Measurements from ENCODE around the gene TBXAS1.

TBXAS1 gene

DNA sequence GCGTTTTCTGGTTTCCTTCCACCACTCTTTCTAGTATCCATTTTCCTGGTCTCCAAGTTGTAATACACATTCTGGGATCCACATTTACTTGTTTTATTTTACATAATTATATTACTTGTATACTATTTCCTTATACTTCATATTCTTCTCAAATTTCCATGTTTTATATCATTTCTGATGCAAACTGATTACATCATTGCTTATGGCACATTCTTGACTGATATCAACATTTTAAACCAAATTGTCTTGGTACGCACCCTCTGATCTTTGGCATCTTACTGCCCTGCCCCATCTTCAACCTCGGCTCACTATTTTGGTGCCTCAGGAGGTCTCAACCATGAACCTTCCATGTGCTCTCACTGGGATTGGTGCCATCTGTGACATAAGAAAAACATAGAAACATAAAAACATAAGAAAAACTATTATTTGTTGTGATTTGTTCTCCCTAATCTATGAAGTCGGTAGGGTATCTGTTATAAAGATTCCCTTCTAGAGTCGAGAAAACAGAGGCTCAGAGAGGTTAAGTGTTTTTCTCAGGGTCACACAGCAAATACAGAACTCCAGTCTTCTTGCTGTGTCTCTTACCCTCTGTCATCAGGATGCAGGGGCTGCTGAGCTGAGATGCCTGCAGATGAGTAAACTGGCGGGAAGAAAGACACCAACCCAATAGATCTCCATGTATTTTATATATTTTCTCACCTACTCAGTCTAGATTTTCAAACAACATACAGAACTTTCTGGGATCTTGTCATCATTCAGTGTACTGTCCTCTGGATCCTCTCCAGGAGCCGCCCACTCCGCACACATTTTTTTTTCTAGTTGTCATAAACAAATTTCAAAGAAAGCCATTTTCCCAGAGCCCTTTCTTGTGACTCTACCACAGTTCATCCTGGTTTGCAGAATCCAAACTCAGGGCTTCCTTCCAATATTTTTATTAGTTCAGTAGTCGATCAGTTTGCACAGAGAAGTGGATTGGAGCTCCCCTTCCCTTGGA is 154.2 kb downstream of the TBXAS1 start:
- no peak for DNase-seq (ENCODE audit: low spot score)

DNA sequence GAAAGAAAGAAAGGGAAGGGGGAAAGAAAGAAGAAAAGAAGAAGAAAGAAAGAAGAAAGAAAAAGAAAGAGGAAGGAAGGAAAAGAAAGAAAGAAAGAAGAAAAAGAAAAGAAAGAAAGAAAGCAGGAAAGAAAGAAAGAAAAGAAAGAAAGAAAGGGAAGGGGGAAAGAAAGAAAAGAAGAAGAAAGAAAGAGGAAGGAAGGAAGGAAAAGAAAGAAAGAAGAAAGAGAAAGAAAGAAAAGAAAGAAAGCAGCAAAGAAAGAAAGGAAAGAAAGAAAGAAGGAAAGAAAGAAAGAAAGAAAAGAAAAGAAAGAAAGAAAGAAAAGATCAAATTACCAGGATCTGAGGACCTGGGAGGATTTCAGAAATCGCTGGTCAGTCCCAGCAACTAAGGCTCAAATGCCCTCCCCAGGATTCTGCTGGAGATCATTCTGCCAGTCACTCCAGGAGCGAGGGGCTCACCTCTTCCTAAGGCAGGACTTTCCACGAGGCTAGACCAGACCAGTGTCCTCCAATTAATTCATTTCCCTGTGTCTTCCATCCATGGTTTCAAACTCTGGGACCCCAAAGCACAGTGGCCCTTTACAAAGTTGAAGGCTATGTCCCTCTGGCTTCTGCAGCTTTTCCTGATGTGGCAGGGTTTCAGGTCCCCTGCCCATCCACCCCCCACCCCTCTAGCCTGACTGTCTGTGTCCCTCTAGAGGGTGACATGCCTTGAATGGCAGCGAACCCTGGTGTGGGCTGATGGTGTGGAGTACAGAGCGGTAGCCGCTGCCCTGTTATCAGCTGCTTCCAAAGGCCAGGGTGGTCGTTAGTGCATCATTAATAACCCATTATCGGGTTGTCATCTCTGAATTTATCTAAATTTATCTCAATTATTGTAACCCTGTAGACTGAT is 155.8 kb downstream of the TBXAS1 start:
- no peak for DNase-seq (ENCODE audit: low spot score)

DNA sequence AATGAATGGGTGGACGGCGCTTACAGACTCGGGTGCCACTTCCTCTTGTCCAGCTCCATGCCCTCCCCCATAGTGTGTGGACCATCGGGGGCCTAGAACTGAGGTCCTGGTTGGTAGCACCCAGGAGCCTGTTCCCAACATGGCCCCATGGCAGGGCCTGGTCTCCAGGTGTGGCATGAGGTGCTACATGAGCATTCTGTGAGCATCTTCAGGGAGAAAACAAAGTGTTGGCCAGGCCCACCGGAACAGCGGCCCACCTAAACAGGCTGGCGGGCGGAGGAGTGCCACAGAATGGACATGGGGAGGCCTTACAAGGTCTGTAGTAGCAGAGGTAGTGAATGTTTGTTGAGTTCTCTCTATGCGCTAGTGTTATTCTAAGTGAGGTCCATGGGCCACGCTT is 156.7 kb downstream of the TBXAS1 start:
- DNase-seq (ENCODE audit: low spot score), result no peak

DNA sequence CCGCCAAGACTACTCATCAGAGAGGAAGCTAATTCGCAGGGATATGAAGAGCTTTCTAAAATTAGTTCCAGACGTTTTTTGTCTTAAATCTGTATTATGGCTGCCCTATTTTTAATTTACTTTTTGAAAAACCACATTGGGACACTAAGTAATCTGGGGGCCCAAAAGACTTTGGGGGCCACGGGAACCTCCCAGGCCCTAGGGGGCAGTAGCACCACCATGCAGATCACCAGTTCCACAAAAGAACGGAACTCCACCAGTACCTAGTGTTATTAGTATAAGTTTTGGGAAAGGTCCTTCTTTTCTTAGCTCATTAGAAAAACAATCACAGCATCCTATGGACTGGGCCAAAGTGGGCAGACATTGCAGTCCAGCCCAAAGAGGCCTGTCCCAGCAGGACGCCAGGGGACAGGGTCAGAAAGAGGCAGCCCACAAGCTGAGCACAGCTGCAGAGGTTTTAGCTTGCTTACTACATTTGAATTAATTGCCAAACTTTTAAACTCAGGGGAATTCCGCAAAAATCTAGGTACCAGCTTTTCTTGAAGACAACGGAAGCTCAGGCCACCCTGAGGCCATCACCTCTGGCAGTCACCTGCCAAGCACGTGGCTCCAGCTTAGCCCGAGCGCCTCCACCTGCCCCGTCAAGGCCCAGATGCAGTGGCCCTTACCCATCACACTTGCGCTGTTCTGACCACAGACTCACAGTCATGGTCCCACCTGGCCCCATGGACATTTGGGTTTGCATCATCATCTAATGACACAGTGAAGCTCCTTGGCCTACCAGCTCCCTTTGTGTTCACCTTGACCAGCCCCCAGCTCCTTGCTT is 158.8 kb downstream of the TBXAS1 start:
- no peak for DNase-seq (ENCODE audit: low spot score)

DNA sequence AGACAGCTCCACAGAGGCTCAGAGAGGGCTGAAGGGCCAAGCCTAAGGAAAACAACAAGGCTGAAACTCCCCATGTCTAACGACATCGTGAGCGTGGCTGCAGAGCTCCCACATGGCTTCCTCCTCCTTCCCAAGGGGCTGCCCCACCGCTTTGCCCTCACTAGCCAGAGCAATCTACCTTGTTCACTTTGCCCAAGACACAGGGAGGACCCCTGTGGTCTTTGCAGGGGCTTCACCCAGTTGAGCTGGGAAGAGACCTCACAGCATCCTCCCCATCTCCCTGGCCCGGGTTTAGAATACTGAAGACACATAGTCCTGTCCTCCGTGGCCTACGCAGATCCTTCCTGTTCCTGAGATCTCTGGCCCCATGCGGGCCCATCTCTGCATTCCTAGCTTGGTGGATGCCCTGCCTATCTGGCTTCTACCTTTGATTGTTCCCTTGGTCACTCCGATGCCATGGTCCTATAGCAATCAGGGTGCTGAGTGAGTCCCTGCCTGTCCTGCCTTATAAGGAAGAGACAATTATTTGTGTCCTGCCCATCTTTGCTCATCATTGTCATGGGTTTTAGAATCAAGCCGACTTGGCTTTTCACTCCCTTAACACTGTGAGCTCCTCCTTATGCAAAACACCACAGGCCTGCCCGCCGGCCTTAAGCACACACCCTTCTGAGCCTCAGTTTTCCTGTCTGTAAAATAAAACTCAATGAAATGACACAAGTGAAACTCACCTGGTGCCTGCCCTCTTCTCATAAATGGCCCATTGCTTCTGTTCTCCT is 160.5 kb downstream of the TBXAS1 start:
- DNase-seq (ENCODE audit: low spot score), result no peak

DNA sequence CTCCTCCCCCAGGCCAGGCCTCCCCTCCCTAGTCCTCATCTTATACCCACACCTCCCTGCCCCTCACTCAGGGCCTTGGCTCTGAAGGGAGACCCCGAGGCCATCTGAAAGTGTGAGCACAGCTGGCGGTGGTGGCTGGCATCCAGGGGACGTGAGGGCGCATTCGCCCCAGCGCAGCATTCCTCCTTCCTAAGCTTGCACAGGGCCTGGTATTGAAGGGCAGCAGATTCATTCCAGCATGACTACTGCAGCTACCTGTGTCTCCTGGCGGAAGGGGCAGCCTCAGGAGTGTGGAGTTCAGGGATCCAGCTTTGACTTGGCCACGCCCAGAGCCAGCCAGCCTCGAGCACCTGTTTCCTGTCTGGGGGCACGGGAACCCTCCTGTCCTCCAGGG is 161.1 kb downstream of the TBXAS1 start:
- DNase-seq (ENCODE audit: low spot score), result no peak

DNA sequence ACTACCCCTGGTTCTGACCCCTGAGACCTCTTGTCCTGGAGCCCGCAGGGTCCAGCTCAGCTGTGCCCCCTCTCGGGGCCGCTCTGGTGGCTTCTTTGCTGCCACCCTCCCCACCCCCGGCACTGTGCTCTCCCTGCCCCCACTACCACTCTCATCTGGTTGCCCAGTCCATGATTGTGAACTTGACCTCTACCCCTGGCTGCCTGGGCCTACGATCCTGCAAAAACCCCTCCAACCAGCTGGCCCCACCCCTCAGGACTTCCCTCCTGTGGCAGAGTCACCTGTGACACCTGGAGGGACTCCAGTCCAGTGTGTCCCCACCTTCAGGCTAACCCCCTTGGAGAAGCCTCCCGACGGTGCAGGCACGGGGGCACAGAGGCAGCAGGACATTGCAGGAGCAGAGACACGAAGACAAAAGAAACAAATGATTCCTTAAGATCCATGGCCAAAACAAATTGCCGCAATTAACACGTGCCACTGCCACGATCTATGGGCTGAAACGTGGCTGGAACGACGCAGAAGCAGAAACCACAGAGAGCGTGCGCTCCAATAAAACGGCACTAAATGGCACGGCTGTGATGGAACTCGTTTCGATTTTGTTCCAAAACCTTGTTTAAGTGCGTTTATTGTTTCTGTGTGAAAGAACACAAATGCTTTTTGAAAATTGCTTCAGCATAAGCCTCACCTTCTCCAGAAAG is 161.7 kb downstream of the TBXAS1 start:
- no peak for DNase-seq (ENCODE audit: low spot score)

DNA sequence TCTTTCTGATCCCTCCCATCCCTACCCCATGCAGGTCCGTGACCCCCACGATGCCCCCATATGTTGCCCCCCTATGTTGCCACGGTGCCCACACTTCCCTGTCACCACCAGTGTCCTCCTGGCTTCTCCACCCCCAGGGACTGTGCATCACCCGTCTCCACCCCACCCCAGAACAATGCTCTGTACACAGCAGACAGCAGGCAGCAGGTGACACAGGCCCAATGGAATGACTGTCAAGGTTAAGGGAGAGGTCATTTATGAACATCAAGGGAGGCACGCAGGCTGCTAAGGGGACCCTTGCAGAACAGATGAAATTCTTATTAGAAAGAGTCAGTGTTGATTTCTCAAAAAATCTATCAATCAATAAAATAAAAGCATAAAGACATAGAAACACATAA is 162.2 kb downstream of the TBXAS1 start:
- no peak for DNase-seq (ENCODE audit: low spot score)

DNA sequence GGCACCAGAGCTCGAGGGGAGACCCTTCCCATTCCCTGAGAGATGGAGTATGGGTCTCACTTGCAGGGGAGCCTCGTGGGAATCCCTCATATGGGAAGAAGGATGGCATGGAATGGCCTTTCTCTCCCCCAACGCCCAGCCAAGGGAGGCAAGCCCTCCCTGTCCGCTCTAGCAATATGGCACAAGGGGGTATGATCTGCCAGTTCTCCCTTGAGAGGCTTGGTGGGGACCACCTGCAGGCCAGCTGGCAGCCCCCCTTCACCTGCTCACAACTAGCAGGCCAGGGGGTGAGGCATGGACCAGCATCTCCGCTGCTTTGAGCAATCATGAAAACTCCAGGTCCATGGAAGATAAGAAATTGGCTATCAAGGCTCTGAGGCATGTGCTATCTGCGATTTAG is 162.8 kb downstream of the TBXAS1 start:
- DNase-seq (ENCODE audit: low spot score), result no peak

DNA sequence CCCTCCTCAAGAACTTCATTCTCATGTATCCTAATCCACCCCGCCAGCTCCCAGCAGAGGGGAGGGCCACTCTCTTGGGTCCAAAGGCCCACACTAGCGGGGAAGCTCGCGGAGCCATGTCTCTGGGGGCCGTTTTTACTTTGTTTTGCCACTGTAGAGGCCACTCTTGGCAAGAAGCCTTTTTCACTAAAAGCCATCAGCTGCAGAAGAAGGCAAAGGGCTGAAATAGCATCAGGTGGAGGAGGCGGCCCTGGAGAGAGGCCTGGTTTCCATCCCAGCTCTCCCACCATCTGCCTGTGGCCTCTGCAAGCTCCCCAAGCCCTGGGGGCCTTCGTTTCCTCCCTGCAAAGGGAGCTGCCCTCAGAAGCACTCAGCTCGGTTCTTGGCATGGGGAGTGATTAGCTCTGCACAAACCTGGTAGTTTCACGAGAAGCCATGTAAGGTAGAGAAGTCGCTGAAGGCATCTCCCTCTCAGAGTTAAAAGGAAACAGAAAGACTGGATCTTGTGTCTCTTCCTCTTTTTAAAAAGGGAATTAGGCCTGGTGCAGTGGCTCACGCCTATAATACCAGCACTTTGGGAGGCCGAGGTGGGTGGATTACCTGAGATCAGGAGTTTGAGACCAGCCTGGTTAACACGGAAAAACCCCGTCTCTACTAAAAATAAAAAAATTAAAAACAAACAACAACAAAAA is 163.4 kb downstream of the TBXAS1 start:
- DNase-seq (ENCODE audit: low spot score), result no peak

DNA sequence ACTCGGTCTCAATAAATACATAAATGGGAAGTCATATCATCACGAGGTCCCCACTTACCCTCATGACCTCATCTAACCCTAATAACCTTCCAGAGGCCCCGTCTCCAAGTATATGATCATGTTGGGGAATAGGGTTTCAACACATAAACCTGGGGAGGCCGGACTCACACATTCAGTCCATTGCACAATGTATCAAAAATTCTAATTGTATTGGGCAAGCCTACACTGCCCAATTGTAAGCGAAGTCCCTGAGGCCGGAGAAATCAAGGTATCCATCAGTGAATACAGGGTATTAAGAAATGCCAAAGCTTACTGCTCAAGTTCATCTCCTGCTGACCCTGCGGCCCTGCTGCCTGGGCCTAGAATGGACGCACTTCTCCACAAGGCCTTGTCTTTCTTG is 164.1 kb downstream of the TBXAS1 start:
- no peak for DNase-seq (ENCODE audit: low spot score)

DNA sequence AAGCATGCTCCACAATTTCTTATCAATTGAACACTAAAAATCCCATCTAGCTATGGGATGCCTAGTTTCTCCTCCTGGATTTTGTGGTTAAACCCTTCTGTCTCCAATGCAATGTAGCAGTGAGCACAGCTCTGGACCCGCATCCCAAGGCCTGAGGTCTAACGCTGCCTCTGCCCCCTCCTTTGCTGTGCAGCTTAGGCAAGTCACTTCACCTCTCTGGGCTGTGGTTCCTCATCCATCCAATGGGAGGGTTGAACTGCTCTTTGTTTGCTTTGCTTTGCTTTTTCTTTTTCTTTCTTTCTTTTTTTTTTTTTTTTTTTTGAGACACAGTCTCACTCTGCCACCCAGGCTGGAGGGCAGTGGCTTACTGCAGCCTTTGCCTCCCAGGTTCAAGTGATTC is 164.5 kb downstream of the TBXAS1 start:
- no peak for DNase-seq (ENCODE audit: low spot score)

DNA sequence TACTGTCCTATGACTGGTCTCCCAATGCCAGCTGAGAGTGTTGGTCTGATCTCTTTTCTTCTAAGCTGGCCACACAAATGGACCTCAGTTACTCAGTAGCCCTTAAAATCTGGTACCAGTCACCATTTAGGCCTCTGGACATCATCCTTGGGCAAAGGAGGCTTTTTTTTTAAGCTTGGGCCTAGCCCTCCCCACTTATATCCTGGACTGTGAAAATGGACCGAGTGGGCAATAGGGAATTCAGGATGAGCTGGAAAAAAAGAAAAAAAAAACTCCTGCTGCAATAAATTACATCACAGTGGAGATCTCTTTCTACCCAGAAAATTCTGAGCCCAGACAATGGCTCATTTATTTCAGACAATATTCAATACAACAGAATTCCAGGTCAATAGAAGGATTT is 165.3 kb downstream of the TBXAS1 start:
- no peak for DNase-seq (ENCODE audit: low spot score)

DNA sequence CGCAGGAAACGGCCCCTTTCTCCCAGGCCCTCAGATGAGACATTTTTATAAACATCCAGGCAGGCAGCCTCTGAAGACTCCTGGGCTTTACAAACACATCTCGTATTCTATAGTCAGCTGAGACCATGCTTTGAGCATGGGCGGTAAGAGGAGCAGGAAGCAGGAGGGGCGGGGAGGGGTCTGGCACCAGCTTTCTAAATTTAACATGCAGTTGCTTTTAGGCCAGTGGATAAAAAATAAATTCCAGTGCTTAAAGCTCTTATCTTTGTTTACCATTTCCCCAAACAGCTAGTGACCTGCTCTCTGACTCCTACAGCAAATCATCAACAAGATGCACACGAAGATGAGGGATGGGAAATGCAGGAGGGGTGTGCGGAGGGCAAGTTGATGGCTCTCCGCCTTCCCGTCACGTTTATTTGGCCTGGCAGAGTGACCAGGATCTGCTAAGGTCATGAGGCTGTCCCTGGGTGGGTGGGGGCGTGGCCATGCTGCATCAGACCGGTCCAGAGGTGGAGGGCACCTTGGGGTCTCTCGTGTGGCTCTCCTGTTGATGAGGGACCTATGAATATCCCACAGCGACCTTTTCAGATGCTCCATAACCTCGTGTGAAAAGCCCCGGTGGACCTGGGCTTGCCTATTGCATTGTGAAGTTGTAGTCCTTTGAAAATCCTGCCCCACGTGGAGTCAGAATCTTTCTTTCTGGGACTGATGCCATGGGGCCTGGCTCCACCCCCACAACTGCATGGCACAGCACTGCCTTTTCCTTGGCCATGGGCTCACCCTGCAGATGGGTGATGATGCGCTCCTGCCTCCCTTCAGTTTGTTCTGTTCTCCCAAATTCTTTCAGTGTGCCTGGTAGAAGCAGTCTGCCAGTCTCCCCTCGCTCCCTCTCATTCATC is 166.2 kb downstream of the TBXAS1 start:
- DNase-seq (ENCODE audit: low spot score), result no peak

DNA sequence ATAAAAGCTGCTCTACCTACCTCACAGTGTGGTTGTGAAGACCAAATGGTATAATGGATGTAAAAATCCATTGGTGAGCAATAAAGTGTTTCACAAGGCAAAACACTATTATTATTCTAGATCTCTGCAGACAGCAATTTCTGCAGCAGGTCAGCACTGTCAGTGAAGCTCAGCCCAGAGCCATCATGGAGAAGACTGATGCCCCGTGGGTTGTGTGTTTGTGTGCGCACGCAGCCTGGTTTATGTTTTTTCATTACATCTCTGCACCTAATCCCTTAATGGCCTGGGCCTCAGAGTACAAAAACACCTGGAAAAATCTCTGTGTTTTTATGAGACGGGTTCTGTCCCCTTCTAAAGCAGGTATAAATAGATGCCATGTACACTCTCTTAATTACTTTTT is 169.5 kb downstream of the TBXAS1 start:
- no peak for DNase-seq (ENCODE audit: low spot score)

DNA sequence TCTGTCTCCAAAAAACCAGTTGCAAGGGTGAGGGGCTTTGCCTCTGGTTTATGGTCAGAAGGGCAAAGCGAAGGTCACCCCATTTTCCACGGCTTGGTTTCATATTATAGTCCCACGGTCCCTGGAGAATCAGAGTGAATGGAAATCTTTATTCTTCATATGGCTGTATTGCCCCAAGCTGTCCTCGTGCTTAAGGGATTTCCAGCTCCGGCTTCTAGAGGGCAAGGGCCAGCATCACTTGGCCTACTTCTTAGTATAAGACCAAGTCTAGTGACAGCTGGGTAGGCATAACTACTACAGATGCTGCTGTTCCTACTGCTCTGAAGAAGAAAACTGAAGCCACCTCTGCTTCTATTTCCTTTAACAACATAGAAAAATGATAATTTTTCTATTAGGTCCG is 170.5 kb downstream of the TBXAS1 start:
- DNase-seq (ENCODE audit: low spot score), result no peak

DNA sequence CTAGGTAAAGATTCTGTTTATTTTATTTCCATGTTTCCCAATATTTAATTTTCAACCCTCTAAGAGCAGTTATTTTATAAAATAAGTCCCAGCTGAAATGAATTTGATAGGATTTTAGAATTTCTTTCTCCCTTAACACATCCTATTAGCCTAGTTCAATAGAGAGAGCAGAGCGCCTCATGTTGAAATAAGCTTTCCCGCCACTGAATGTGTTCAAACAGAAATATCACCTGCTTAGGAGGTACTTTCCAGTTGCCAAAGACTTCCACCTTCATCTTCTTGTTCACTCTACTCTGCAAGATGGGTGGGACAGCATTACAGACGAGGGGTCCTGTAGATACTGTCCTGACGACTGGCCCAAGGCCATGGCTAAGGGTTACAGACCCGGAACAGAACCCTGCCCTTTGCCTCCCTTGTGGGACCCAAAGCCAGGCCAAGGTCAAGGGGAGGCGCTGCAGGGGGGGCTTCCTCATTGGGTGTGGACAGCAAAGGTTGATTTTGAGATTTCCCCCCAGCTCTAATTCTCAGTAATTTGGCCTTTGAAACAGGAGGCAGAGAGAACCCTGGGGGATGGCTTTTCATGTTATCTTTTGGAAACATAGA is 171.7 kb downstream of the TBXAS1 start:
- no peak for DNase-seq (ENCODE audit: low spot score)

DNA sequence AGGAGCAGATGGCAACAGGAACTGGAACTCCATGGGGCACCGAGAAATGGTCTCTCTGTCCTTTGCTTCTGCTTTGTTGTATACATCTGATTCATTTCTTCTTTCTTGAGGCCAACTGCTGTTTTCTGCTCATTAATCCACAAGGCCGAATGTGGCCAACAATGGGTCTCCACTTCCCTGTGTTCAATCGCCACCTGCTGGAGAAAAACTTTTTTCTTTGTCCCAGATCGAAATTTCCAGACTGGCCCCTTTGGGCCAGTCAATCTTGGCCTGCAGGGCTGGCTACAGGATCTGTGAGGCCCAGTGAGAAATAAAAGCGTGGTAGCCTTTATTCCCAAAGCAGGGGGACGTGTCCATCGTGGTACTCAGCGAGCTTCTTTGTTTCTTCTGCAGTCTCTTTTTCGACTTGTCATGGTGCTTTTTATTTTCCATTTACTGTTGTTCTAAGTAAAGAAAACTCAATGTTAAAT is 174.9 kb downstream of the TBXAS1 start:
- peak; percentile 58 for DNase-seq (ENCODE audit: low spot score)

All from activated CD4-positive, alpha-beta T cell treated with anti-CD3 and anti-CD28 coated beads, Interleukin-2, Interleukin-4, amounts not matched to agents 100 ng/mL and 50 ng/mL, durations not matched to agents 16 hours and 8 hours (primary cell).